Natural killer cell treated with Interleukin-12 subunit alpha and Interleukin-12 subunit beta and Interleukin-15 and Interleukin-18, amount 100 ng/mL, for 72 hours (primary cell): ENCODE data around the gene CYP2A7. TPM values are rescaled to one million over a fixed set of nuclear protein-coding genes. Genes with fewer than 3 reads are reported as not detected.
"Not testable (repeated sequence)": the region's sequence is repeated elsewhere in the genome, so short reads cannot be mapped to it uniquely, and the experiment has no call there.

Experiments used
- ATAC-seq, 2 donors: fragments of 150-1000 bp; cut with Tn5 transposase in 1 of 2; sonication (Bioruptor Pico), chemical (Tn5 transposase) in 1 of 2; 2 replicates each; pipeline ENCODE4 v1.10.0; 2021
- DNase-seq: peaks from one replicate; pipeline ENCODE4 v3.0.0; 2022; ENCODE audit warnings: low spot score
- H3K27ac Mint-ChIP-seq, 2 donors: 1 replicate in 1 of 2; 2 replicates in 1 of 2; pipeline ENCODE4 v1.8.0; 2022; ENCODE audit warnings: mixed read lengths in 2 of 2, mild to moderate bottlenecking in 1 of 2, moderate library complexity in 1 of 2
- H3K27me3 Mint-ChIP-seq, 2 donors: 1 replicate in 1 of 2; 2 replicates in 1 of 2; pipeline ENCODE4 v1.8.0; 2022; ENCODE audit warnings: mixed read lengths in 2 of 2
- H3K36me3 Mint-ChIP-seq: one replicate; pipeline ENCODE4 v1.8.0; 2022; ENCODE audit warnings: mixed read lengths
- H3K4me1 Mint-ChIP-seq, 2 donors: 1 replicate in 1 of 2; 2 replicates in 1 of 2; pipeline ENCODE4 v1.8.0; 2022; ENCODE audit warnings: low read depth in 2 of 2, mixed read lengths in 2 of 2, mild to moderate bottlenecking in 1 of 2
- H3K4me3 Mint-ChIP-seq: one replicate; pipeline ENCODE4 v1.8.0; 2022; ENCODE audit warnings: mixed read lengths
- H3K9me3 Mint-ChIP-seq: 2 replicates; pipeline ENCODE4 v1.8.0; 2022; ENCODE audit warnings: mixed read lengths
- total RNA-seq, 2 donors: library from RNA; stranded (reverse); gene quantifications; one replicate each; pipeline ENCODE4 v1.2.3, GENCODE V29; 2022

Gene CYP2A7
- total RNA-seq, 2 donors from 2014 or later: not detected

DNA sequence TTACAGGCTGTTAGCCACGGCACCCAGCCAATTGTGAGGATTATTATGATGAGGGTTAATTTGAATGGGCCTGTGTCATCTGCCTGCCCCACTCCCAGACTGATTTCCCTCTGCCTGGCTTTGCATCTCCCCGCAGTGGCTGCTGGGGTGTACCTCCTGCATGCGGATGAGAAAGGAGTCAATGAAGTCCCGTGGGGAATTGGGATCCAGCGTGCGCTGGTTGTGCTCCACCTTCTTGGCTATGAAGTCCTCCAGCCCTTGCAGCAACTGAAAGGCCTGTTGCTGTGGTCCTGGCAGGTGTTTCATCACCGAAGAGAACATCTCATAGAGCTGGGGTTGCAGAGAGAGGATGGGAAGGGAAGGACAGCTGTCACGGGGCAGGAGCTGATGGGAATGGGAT is 35.3 kb downstream of the CYP2A7 start:
- peaks cover 34 to 37% of the 10 kb centered on the region in 2 donors for H3K4me1 Mint-ChIP-seq
- not testable (repeated sequence) for H3K4me3 Mint-ChIP-seq, ATAC-seq, H3K9me3 Mint-ChIP-seq, DNase-seq, H3K27ac Mint-ChIP-seq, H3K36me3 Mint-ChIP-seq
- peaks cover 23 to 24% of the 10 kb centered on the region in 2 donors for H3K27me3 Mint-ChIP-seq

DNA sequence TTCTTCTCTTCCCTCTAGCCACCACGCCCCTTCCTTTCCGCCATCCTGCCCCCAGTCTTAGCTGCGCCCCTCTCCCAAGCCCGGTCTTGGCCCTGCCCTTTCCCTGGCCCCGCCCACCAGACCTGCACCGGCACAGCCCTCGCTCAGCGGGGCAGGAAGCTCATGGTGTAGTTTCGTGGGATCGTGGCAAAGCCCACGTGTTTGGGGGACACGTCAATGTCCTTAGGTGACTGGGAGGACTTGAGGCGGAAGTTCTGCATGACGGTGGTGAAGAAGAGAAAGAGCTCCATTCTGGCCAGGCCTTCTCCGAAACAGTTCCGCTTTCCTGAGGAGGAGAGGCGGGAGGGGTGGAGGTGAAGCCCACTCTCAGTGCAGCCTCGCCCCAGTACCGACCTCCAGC is 38.4 kb downstream of the CYP2A7 start:
- peaks cover 14% of the 10 kb centered on the region in 2 donors for H3K27me3 Mint-ChIP-seq
- H3K27ac Mint-ChIP-seq: peak overlapping the region; percentile 79 to 89
- not testable (repeated sequence) for H3K36me3 Mint-ChIP-seq, H3K9me3 Mint-ChIP-seq
- peak overlapping the region; percentile 70 for H3K4me3 Mint-ChIP-seq
- DNase-seq (peak; percentile 84), ATAC-seq (peak; percentile 96 to 98)
- H3K4me1 Mint-ChIP-seq: peaks cover 26 to 31% of the 10 kb centered on the region in 2 donors

DNA sequence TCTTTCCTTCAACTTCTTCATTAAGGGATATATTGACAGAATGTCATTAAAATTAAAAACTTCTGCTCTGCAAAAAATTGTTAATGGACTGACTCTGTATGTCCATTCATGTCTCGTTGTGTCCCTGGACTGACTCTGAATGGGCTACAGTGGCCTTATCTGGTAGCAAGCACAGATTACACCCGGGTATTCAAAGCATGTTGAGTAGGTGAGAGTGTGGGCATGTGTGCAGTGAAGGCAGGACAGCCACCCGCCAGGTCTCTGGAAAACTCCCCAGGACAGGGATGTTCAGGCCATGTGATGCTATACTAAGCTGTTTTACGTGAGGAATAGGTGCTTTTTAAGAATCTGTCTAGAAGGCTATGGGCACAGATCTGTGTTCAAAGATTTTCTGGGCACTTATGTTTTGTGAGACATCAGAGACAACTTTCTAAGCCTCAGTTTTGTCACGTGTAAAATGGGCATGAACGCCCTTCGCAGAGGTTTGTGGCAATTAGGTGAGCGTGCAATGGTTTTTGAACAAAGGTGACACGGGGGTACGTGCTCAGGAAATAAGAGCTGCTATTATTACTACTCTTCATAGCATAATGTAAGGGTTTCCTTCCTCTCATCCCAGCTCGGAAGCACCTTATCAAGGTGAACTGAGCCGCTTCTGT is 38.9 kb downstream of the CYP2A7 start:
- peaks cover 12% of the 10 kb centered on the region in 2 donors for H3K27me3 Mint-ChIP-seq
- H3K27ac Mint-ChIP-seq: peak overlapping the region; percentile 79 to 89
- H3K4me1 Mint-ChIP-seq: peaks cover 24 to 29% of the 10 kb centered on the region in 2 donors
- peak overlapping the region; percentile 70 for H3K4me3 Mint-ChIP-seq
- H3K36me3 Mint-ChIP-seq, ATAC-seq, H3K9me3 Mint-ChIP-seq, DNase-seq: not testable (repeated sequence)

DNA sequence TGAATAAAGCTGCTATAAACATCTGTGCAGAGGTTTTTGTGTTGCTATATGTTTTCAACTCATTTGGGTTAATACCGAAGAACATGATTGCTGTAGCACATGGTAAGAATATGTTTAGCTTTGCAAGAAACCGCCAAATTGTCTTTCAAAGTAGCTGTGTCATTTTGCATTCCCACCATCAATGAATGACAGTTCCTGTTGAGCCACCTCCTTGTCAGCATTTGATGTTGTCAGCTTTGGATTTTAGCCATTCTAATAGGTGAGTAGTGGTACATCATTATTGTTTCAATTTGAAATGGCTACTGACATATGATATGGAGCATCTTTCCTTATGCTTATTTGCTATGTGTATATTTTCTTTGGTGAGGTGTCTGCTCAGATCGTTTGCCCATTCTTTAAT is 40.0 kb downstream of the CYP2A7 start:
- not testable (repeated sequence) for DNase-seq, H3K27me3 Mint-ChIP-seq, H3K36me3 Mint-ChIP-seq, H3K27ac Mint-ChIP-seq, H3K9me3 Mint-ChIP-seq, ATAC-seq, H3K4me3 Mint-ChIP-seq
- peaks cover 21 to 24% of the 10 kb centered on the region in 2 donors for H3K4me1 Mint-ChIP-seq

DNA sequence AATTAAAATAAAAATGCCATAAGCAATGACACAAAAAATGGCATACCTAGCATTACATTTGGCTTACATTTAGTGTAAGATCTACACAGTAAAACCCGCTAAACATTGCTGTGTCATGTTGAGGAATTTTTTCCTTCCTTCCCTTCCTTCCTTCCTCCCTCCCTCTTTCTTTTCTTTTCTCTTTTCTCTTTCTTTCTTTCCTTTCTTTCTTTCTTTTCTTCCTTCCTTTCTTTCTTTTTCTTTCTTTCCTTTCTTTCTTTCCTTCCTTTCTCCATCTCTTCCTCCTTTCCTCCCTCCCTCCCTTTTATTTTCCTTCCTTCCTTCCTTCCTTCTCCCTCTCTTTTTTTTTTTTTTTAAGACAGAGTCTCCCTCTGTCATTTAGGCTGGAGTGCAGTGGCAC is 43.6 kb downstream of the CYP2A7 start:
- H3K4me1 Mint-ChIP-seq, H3K27ac Mint-ChIP-seq, H3K36me3 Mint-ChIP-seq, DNase-seq, H3K9me3 Mint-ChIP-seq, H3K4me3 Mint-ChIP-seq, H3K27me3 Mint-ChIP-seq, ATAC-seq: not testable (repeated sequence)

DNA sequence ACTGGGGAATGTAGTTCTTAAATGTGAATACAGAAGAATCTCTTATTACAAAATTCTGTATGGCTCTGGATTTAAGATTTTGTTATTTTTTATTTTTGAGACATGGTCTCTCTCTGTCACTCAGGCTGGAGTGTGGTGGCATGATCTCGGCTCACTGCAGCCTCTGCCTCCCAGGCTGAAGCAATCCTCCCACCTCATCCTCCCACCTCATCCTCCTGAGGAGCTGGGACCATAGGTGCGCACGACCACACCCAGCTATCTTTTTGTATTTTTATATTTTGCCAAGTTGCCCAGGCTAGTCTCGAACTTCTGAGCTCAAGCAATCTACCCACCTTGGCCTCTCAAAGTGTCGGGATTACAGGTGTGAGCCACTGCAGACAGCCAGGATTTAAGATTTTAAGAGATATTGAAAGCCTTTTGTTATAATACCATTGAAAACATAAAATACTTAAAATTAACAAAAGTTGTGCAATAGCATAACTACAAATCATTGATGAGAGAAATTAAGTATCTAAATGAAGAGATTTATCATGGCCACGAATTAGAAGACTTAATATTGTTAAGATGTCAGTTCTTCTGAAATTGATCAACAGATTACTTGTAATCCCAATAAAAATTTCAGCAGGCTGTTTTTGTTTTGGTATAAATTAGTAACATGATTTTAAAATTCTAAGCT is 45.1 kb downstream of the CYP2A7 start:
- H3K4me1 Mint-ChIP-seq: peaks cover 4 to 6% of the 10 kb centered on the region in 2 donors
- no peaks in the 10 kb centered on the region for H3K27me3 Mint-ChIP-seq
- ATAC-seq (no peak), DNase-seq (no peak)
- no peaks in the 10 kb centered on the region for H3K9me3 Mint-ChIP-seq
- no peaks in the 10 kb centered on the region for H3K36me3 Mint-ChIP-seq
- H3K27ac Mint-ChIP-seq: no peak overlapping the region
- no peak overlapping the region for H3K4me3 Mint-ChIP-seq

DNA sequence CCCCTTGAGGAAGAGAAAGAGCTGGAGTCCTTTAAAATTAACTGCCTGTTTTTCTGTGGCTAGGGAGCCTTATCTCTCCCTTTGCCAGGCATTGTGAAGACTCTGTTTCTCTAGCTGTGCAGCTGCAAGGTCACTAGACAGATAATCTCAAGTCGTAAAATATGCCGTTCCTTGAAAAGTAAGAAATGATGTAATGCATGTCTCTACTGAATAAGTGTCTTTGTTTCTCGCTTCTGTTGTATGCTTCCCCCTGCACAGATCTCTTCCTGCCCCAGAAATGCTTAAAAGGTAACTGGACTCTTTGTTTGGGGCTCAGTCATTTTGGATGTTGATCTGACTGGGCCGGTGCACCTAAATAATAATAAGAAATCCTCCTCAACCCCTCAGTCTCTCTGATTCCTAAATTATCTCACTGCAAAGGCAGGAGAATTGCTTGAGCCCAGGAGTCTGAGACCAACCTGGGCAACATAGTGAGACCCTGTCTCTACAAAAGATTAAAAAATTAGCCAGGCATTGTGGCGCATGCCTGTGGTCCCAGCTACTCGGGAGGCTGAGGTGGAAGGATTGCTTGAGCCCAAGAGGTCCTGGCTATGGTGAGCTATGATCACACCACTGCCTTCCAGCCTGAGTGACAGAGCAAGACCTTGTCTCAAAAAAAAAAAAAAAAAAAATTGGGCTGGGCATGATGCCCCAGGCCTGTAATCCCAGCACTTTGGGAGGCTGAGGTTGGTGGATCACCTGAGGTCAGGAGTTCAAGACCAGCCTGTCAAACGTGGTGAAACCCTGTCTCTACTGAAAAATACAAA is 48.1 kb downstream of the CYP2A7 start:
- not testable (repeated sequence) for H3K27ac Mint-ChIP-seq, H3K36me3 Mint-ChIP-seq, H3K4me1 Mint-ChIP-seq, H3K9me3 Mint-ChIP-seq, ATAC-seq, H3K4me3 Mint-ChIP-seq, DNase-seq, H3K27me3 Mint-ChIP-seq

DNA sequence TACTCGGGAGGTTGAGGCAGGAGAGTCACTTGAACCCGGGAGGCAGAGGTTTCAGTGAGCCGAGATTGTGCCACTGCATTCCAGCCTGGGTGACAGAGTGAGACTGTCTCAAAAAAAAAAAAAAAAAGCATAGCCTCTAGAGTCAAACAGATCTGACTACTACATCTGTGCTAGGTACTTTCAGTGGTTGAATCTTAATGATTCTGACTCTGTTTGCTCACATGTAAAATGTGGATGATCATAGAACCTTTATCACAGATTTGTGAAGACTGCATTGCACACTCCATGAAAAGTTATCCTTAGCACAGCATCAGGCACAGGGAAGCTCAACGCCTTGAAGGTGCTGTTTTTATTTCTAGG is 49.6 kb downstream of the CYP2A7 start:
- not testable (repeated sequence) for H3K4me3 Mint-ChIP-seq, ATAC-seq, H3K4me1 Mint-ChIP-seq, DNase-seq, H3K27ac Mint-ChIP-seq, H3K9me3 Mint-ChIP-seq, H3K36me3 Mint-ChIP-seq, H3K27me3 Mint-ChIP-seq

DNA sequence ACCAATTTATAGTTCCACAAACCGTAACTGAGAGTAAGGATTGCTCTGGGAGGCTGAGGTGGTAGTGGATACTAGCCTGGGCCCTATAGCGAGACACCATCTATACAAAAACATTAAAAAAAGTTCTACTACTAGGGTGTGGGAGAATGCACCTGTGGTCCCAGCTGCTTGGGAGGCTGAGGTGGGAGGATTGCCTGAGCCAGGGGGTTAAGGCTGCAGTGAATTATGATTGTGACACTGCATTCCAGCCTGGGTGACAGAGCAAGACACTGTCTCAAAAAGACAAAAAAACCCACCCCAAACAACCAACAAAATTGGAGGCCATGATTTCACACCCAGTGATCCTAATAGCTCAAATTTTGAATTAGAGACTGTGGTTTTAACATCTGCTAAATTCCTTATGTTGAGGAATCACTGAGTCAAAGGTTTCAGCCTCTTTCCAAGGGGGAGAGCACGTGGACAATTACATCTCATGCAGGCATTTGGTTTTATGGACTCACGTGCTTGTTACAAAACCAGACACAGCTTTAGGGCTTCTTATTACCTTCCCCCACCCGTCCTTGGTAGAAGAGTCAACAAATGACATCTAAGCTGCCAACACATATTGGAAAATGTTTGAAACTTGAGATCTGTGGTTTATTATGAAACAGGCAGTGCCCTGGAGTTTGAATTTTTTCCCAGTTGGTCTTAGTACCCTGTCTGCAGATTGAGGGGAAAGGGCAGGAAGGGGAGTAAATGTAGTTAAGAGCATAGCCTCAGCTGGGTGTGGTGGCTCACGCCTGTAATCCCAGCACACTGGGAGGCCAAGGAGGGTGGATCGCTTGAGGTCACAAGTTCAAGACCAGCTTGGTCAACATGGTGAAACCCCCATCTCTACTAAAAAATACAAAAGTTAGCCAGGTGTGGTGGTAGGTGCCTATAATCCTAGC is 50.3 kb downstream of the CYP2A7 start:
- Mint-ChIP-seq H3K4me1 (peaks cover 14 to 15% of the 10 kb centered on the region in 2 donors), H3K27ac (no peak overlapping the region), H3K4me3 (no peak overlapping the region), H3K27me3 (no peaks in the 10 kb centered on the region), H3K36me3 (peaks cover 5% of the 10 kb centered on the region), H3K9me3 (peaks cover 4% of the 10 kb centered on the region)
- DNase-seq (no peak), ATAC-seq (no peak)

DNA sequence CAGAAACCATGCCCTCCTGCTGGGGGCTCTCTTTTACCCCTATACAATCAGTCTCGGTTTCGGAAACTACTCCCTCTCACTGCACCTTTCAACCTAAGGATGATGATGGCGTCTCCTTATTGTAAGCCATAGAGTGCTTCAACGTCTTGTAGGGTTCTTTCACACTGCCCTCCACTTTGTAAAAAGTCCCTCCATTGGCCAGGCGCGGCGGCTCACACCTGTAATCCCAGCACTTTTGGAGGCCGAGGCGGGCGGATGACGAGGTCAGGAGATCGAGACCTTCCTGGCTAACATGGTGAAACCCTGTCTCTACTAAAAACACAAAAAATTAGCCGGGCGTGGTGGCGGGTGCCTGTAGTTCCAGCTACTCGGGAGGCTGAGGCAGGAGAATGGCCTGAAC is 51.3 kb downstream of the CYP2A7 start:
- H3K4me1 Mint-ChIP-seq: peaks cover 19 to 24% of the 10 kb centered on the region in 2 donors
- not testable (repeated sequence) for H3K4me3 Mint-ChIP-seq, DNase-seq, H3K27me3 Mint-ChIP-seq, H3K27ac Mint-ChIP-seq, ATAC-seq, H3K9me3 Mint-ChIP-seq, H3K36me3 Mint-ChIP-seq

DNA sequence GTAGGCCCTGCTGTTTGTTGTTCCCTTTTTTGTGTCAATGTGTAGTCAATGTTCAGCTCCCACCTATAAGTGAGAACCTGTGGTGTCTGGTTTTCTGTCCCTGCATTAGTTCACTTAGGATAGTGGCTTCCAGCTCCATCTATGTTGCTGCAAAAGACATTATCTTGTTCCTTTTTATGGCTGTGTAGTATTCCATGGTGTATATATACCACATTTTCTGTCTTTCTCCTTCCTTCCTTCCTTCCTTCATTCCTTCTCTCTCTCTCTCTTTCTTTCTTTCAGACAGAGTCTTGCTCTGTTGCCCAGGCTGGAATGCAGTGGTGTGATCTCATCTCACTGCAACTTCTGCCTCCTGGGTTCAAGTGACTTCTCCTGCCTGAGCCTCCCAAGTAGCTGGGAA is 52.8 kb downstream of the CYP2A7 start:
- no peak for ATAC-seq
- peak overlapping the region in 1 of 2 donors; percentile 2 for H3K27ac Mint-ChIP-seq
- peaks cover 29 to 31% of the 10 kb centered on the region in 2 donors for H3K4me1 Mint-ChIP-seq
- H3K27me3 Mint-ChIP-seq: no peaks in the 10 kb centered on the region
- H3K36me3 Mint-ChIP-seq: peaks cover 8% of the 10 kb centered on the region
- H3K4me3 Mint-ChIP-seq: no peak overlapping the region
- no peak for DNase-seq
- peaks cover 4% of the 10 kb centered on the region for H3K9me3 Mint-ChIP-seq

DNA sequence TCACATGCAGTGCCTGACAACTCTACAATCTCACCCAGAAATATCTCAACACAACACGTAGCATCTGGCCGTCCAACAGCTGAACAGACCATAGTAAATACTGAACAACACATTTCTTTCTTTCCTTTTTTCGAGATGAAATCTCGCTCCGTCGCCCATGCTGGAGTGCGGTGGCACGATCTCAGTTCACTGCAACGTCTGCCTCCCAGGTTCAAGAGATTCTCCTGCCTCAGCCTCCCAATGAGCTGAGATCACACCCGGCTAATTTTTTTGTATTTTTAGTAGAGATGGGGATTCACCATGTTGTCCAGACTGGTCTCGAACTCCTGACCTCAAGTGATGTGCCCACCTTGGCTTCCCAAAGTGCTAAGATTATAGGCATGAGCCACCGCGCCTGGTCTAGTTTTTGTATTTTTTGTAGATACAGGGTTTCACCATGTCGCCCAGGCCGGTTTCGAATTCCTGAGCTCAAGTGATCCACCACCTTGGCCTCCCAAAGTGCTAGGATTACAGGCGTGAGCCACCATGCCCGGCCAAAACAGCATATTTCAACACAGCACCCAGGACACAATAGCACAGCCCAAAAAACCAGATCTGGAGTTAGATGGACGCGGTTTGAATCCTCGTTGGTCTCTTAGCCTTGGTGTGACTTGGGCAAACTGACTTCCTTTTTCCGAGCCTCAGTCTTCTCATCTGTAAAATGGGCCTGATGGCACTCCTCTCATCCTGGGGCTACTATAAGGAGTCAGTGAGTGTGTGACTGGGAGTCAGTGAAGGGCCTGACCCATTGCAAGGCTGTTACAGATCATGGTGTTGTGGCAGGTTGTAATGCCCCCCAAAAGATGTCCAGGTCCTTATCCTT is 54.4 kb downstream of the CYP2A7 start:
- DNase-seq (no peak), ATAC-seq (no peak)
- Mint-ChIP-seq H3K4me3 (peak overlapping the region; percentile 53), H3K27ac (peak overlapping the region; percentile 19 to 62), H3K36me3 (peaks cover 8% of the 10 kb centered on the region), H3K27me3 (no peaks in the 10 kb centered on the region), H3K9me3 (peaks cover 4% of the 10 kb centered on the region), H3K4me1 (peaks cover 39% of the 10 kb centered on the region in 2 donors)
